ENCODE data around the gene MORN1.

GRCh38 chr1:2412395-2412772 is 21.0 kb upstream of the MORN1 start, which contains the start of gene PEX10:
- TF ChIP-seq, protein P1, sequence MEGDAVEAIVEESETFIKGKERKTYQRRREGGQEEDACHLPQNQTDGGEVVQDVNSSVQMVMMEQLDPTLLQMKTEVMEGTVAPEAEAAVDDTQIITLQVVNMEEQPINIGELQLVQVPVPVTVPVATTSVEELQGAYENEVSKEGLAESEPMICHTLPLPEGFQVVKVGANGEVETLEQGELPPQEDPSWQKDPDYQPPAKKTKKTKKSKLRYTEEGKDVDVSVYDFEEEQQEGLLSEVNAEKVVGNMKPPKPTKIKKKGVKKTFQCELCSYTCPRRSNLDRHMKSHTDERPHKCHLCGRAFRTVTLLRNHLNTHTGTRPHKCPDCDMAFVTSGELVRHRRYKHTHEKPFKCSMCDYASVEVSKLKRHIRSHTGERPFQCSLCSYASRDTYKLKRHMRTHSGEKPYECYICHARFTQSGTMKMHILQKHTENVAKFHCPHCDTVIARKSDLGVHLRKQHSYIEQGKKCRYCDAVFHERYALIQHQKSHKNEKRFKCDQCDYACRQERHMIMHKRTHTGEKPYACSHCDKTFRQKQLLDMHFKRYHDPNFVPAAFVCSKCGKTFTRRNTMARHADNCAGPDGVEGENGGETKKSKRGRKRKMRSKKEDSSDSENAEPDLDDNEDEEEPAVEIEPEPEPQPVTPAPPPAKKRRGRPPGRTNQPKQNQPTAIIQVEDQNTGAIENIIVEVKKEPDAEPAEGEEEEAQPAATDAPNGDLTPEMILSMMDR (IDR thresholded peaks at IDR 0.05; ENCODE audit: insufficient read depth, low read length, poor library complexity, severe bottlenecking): no peak
- no peak for TF ChIP-seq EZH2phosphoT487 (conservative IDR thresholded peaks at IDR 0.05; ENCODE audit: low read length)
